ENCODE results near the gene NEURL3. TPM values are rescaled to one million over a fixed set of nuclear protein-coding genes. Genes with fewer than 3 reads are reported as not detected.

Gene NEURL3
- total and polyA plus RNA-seq, 2 donors (not counting 1 experiment from before 2014, with no cell fraction given): not detected

DNA sequence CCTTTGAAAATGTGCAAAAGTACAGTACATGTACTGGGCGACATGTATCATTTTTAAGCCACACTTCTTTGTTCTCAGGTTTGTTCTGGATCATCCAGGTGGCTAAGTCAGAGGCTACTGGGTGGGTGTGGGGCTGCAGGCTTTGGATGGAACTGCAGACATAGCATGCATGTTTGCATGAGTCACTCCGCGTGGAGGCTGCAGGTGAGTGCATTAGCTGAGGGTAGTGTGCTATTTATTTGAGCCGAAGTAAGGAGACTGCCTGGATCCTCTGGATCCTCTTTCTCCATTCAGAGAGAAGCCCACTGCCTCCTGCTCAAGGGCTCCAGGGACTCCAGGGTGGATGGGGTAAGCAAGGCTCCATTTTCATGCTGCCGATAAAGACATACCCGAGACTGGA is 9.4 kb upstream of the NEURL3 start:
- Histone ChIP-seq H3K27me3 (ENCODE audit: control insufficient read depth, insufficient read depth, low read length) (peaks cover 18% of the 10 kb centered on the region), H3K9me3 (ENCODE audit: control insufficient read depth, insufficient read depth, low read depth, low read length) (no peaks in the 10 kb centered on the region), H3K9ac (ENCODE audit: insufficient read depth, low read length) (no peak overlapping the region), H4K20me1 (ENCODE audit: control insufficient read depth, extremely low read depth, insufficient read depth, low read length) (no peaks in the 10 kb centered on the region), H3K4me2 (ENCODE audit: extremely low read depth, insufficient read depth, low read length) (no peak overlapping the region), H3K36me3 (ENCODE audit: control insufficient read depth, insufficient read depth, low read length) (no peaks in the 10 kb centered on the region), H3K79me2 (ENCODE audit: control insufficient read depth, insufficient read depth, low read length) (no peaks in the 10 kb centered on the region), H3K4me3 (replicated peaks in 1 of 4; ENCODE audit: control extremely low read depth in 1 of 4, insufficient read depth in 1 of 4, low read depth in 3 of 4, low read length in 4 of 4) (no peak overlapping the region), H3K4me1 (ENCODE audit: control insufficient read depth, extremely low read depth, insufficient read depth, low read length) (no peaks in the 10 kb centered on the region), H2AFZ (ENCODE audit: low read length) (no peak overlapping the region), H3K27ac (ENCODE audit: insufficient read depth, low read length) (no peak overlapping the region)
- DNase-seq (ENCODE audit: low read depth in 2 of 2): no peak
- no peak for TF ChIP-seq EZH2 (IDR thresholded peaks at IDR 0.05; ENCODE audit: low read length, missing control alignments)
- TF ChIP-seq, protein P1, sequence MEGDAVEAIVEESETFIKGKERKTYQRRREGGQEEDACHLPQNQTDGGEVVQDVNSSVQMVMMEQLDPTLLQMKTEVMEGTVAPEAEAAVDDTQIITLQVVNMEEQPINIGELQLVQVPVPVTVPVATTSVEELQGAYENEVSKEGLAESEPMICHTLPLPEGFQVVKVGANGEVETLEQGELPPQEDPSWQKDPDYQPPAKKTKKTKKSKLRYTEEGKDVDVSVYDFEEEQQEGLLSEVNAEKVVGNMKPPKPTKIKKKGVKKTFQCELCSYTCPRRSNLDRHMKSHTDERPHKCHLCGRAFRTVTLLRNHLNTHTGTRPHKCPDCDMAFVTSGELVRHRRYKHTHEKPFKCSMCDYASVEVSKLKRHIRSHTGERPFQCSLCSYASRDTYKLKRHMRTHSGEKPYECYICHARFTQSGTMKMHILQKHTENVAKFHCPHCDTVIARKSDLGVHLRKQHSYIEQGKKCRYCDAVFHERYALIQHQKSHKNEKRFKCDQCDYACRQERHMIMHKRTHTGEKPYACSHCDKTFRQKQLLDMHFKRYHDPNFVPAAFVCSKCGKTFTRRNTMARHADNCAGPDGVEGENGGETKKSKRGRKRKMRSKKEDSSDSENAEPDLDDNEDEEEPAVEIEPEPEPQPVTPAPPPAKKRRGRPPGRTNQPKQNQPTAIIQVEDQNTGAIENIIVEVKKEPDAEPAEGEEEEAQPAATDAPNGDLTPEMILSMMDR (conservative IDR thresholded peaks at IDR 0.05 in 1 of 2, IDR thresholded peaks at IDR 0.05 in 1 of 2; ENCODE audit: low read depth in 1 of 2, low read length in 2 of 2): no peak

DNA sequence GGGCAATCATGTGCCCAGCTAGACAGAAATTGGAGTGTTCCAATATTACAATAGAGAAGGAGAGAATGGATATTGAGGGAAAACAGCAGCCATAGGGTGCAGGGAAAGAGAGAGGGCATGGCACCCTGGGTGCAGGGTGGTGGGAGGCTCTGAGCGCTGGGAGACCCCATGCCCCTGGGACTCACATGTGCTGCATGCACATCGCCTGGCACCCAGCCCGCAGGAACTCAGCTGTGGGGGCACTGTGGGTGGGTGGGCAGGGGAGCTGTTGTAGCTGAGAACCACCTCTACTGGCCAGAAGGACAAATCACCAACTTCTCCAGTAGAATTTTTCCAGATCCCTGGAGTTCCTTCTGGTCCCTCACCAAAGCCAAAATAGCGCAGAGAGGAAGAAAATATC is 7.2 kb upstream of the NEURL3 start:
- Histone ChIP-seq H3K9ac (ENCODE audit: insufficient read depth, low read length) (no peak overlapping the region), H3K4me1 (ENCODE audit: control insufficient read depth, extremely low read depth, insufficient read depth, low read length) (peaks cover 3% of the 10 kb centered on the region), H3K9me3 (ENCODE audit: control insufficient read depth, insufficient read depth, low read depth, low read length) (no peaks in the 10 kb centered on the region), H3K4me2 (ENCODE audit: extremely low read depth, insufficient read depth, low read length) (no peak overlapping the region), H2AFZ (ENCODE audit: low read length) (no peak overlapping the region), H3K36me3 (ENCODE audit: control insufficient read depth, insufficient read depth, low read length) (no peaks in the 10 kb centered on the region), H4K20me1 (ENCODE audit: control insufficient read depth, extremely low read depth, insufficient read depth, low read length) (no peaks in the 10 kb centered on the region), H3K27me3 (ENCODE audit: control insufficient read depth, insufficient read depth, low read length) (peaks cover 18% of the 10 kb centered on the region), H3K27ac (ENCODE audit: insufficient read depth, low read length) (no peak overlapping the region), H3K79me2 (ENCODE audit: control insufficient read depth, insufficient read depth, low read length) (no peaks in the 10 kb centered on the region), H3K4me3 (replicated peaks in 1 of 4; ENCODE audit: control extremely low read depth in 1 of 4, insufficient read depth in 1 of 4, low read depth in 3 of 4, low read length in 4 of 4) (no peak overlapping the region)
- TF ChIP-seq EZH2 (IDR thresholded peaks at IDR 0.05; ENCODE audit: low read length, missing control alignments): no peak
- TF ChIP-seq, protein P1 (conservative IDR thresholded peaks at IDR 0.05 in 1 of 2, IDR thresholded peaks at IDR 0.05 in 1 of 2; ENCODE audit: low read depth in 1 of 2, low read length in 2 of 2): no peak
- DNase-seq (ENCODE audit: low read depth in 2 of 2): no peak

DNA sequence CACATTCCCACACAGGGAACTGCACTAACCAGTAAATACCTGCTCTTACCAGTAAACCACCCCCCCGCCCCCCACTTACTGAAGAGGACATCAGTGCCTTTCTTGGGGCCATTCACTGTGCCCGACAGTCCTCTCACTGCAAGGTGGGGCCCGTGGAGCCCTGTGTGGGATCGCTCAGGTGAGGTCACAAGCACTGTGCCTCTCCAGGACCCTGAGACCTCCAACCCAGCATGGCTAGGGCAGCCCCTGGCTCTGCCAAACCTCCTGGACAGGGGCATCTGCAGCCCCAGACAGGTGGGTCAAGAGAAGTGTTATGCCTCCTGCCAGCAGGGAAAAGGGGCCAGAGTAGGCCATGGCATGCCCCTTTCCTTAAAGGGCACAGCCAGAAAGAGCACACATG is 6.7 kb upstream of the NEURL3 start:
- H3K36me3 ChIP-seq (ENCODE audit: control insufficient read depth, insufficient read depth, low read length): no peaks in the 10 kb centered on the region
- no peak overlapping the region for H3K4me2 ChIP-seq (ENCODE audit: extremely low read depth, insufficient read depth, low read length)

More for the DNA sequence above, 6.7 kb upstream of the NEURL3 start:
- Histone ChIP-seq H3K79me2 (ENCODE audit: control insufficient read depth, insufficient read depth, low read length) (no peaks in the 10 kb centered on the region), H3K4me1 (ENCODE audit: control insufficient read depth, extremely low read depth, insufficient read depth, low read length) (peaks cover 3% of the 10 kb centered on the region), H3K9ac (ENCODE audit: insufficient read depth, low read length) (no peak overlapping the region), H3K4me3 (replicated peaks in 1 of 4; ENCODE audit: control extremely low read depth in 1 of 4, insufficient read depth in 1 of 4, low read depth in 3 of 4, low read length in 4 of 4) (no peak overlapping the region), H4K20me1 (ENCODE audit: control insufficient read depth, extremely low read depth, insufficient read depth, low read length) (no peaks in the 10 kb centered on the region), H3K27me3 (ENCODE audit: control insufficient read depth, insufficient read depth, low read length) (peaks cover 18% of the 10 kb centered on the region), H2AFZ (ENCODE audit: low read length) (no peak overlapping the region), H3K27ac (ENCODE audit: insufficient read depth, low read length) (no peak overlapping the region), H3K9me3 (ENCODE audit: control insufficient read depth, insufficient read depth, low read depth, low read length) (no peaks in the 10 kb centered on the region)
- TF ChIP-seq, protein P1 (conservative IDR thresholded peaks at IDR 0.05 in 1 of 2, IDR thresholded peaks at IDR 0.05 in 1 of 2; ENCODE audit: low read depth in 1 of 2, low read length in 2 of 2): no peak
- no peak for TF ChIP-seq EZH2 (IDR thresholded peaks at IDR 0.05; ENCODE audit: low read length, missing control alignments)
- DNase-seq (ENCODE audit: low read depth in 2 of 2): no peak
